Tibial artery (tissue), 4 donors: ENCODE measurements around the gene PPP2R2C.

ENCODE experiments used
- DNase-seq, 2 donors: peaks; one replicate each; pipeline ENCODE4 v3.0.0-alpha.2; 2019
- H3K27ac ChIP-seq, 2 donors: fragments of 200-600 bp; sonication (generic) in 1 of 2; 1 replicate in 1 of 2; 2 replicates in 1 of 2; pipeline ENCODE4 v1.5.1; 2018 to 2019; ENCODE audit warnings: mild to moderate bottlenecking in 1 of 2
- H3K27me3 ChIP-seq, 2 donors: fragments of 200-600 bp; sonication (generic) in 1 of 2; one replicate each; pipeline versions ENCODE4 v1.5.1 to v1.6.0; 2016 to 2019
- H3K36me3 ChIP-seq, 3 donors: fragments of 200-600 bp; sonication (generic) in 2 of 3; one replicate each; pipeline ENCODE4 v1.5.1; 2016 to 2019; ENCODE audit warnings: mild to moderate bottlenecking in 2 of 3
- H3K4me1 ChIP-seq, 4 donors: fragments of 200-600 bp; sonication (generic) in 2 of 4; 1 replicate in 3 of 4; 2 replicates in 1 of 4; pipeline ENCODE4 v1.5.1; 2016 to 2019
- H3K4me3 ChIP-seq, 2 donors: fragments of 200-600 bp; sonication (generic) in 1 of 2; 1 replicate in 1 of 2; 2 replicates in 1 of 2; pipeline ENCODE4 v1.5.1; 2018 to 2019; ENCODE audit warnings: mild to moderate bottlenecking in 2 of 2
- H3K9me3 ChIP-seq, 3 donors: fragments of 200-600 bp; sonication (generic) in 1 of 3; one replicate each; pipeline ENCODE4 v1.5.1; 2016 to 2019
- CTCF ChIP-seq, 2 experiments: fragments of 200-600 bp in 1 of 2; fragments of 450-650 bp in 1 of 2; IDR thresholded peaks; one replicate each; pipeline ENCODE4 v1.5.1; 2017 to 2019; ENCODE audit warnings: antibody characterized with exemption in 2 of 2, mild to moderate bottlenecking in 1 of 2, moderate library complexity in 1 of 2
- intact Hi-C: fragments of 100-400 bp; cut with DNase I; formaldehyde crosslinking; loops from one replicate; pipeline ENCODE4 v1.15.0; 2023; ENCODE audit warnings: low total_unique reads

The PPP2R2C gene

GRCh38 chr4:6324999-6325787 lies 147.2 kb downstream of the PPP2R2C start:
- peaks cover 0 to 31% of the 10 kb centered on the region in 2 donors for H3K27me3 ChIP-seq
- H3K4me1 ChIP-seq = peaks cover 0 to 6% (median 0%) of the 10 kb centered on the region in 4 donors
- H3K9me3 ChIP-seq = peaks cover 0 to 6% (median 2%) of the 10 kb centered on the region in 3 donors
- TF ChIP-seq CTCF (IDR thresholded peaks at IDR 0.05) = no peak
- intact Hi-C loops = no loop called here
- no peaks in the 10 kb centered on the region for H3K36me3 ChIP-seq
- no peak overlapping the region for H3K4me3 ChIP-seq
- no peak overlapping the region for H3K27ac ChIP-seq
- DNase-seq = no peak

GRCh38 chr4:6324461-6324998 lies 147.9 kb downstream of the PPP2R2C start:
- Histone ChIP-seq H3K4me3 (no peak overlapping the region), H3K27me3 (peaks cover 0 to 31% of the 10 kb centered on the region in 2 donors), H3K4me1 (peaks cover 0 to 6% (median 0%) of the 10 kb centered on the region in 4 donors), H3K27ac (no peak overlapping the region), H3K36me3 (no peaks in the 10 kb centered on the region), H3K9me3 (peaks cover 0 to 13% (median 7%) of the 10 kb centered on the region in 3 donors)
- intact Hi-C loops = no loop called here
- TF ChIP-seq CTCF (IDR thresholded peaks at IDR 0.05) = no peak
- no peak for DNase-seq

- no peak overlapping the region for H3K27ac ChIP-seq
- no peaks in the 10 kb centered on the region for H3K36me3 ChIP-seq
- H3K4me1 ChIP-seq = peaks cover 0 to 6% (median 0%) of the 10 kb centered on the region in 4 donors
- peaks cover 0 to 27% of the 10 kb centered on the region in 2 donors for H3K27me3 ChIP-seq
- intact Hi-C loops = no loop called here
- TF ChIP-seq CTCF (IDR thresholded peaks at IDR 0.05) = no peak
- no peak for DNase-seq
- H3K4me3 ChIP-seq = no peak overlapping the region
- H3K9me3 ChIP-seq = peaks cover 0 to 14% (median 9%) of the 10 kb centered on the region in 3 donors
These were observed 149.4 kb downstream of the PPP2R2C start for GRCh38 chr4:6322761-6323566.

- H3K27me3 ChIP-seq = peaks cover 0 to 27% of the 10 kb centered on the region in 2 donors
- H3K9me3 ChIP-seq = peaks cover 0 to 14% (median 9%) of the 10 kb centered on the region in 3 donors
- peaks cover 0 to 3% (median 0%) of the 10 kb centered on the region in 4 donors for H3K4me1 ChIP-seq
- intact Hi-C loops = no loop called here
- no peaks in the 10 kb centered on the region for H3K36me3 ChIP-seq
- H3K4me3 ChIP-seq = no peak overlapping the region
- no peak for TF ChIP-seq CTCF (IDR thresholded peaks at IDR 0.05)
- H3K27ac ChIP-seq = no peak overlapping the region
- DNase-seq = no peak
These were observed 150.2 kb downstream of the PPP2R2C start for GRCh38 chr4:6322067-6322760.

- Histone ChIP-seq H3K27me3 (peaks cover 0 to 21% of the 10 kb centered on the region in 2 donors), H3K27ac (no peak overlapping the region), H3K4me3 (no peak overlapping the region), H3K9me3 (peaks cover 0 to 14% (median 9%) of the 10 kb centered on the region in 3 donors), H3K36me3 (no peaks in the 10 kb centered on the region), H3K4me1 (no peaks in the 10 kb centered on the region)
- DNase-seq = no peak
- no peak for TF ChIP-seq CTCF (IDR thresholded peaks at IDR 0.05)
- intact Hi-C loops = no loop called here
These were observed 151.1 kb downstream of the PPP2R2C start for GRCh38 chr4:6321361-6321760.
